ENCODE measurements around the gene TMEM213.

Gene TMEM213

DNA sequence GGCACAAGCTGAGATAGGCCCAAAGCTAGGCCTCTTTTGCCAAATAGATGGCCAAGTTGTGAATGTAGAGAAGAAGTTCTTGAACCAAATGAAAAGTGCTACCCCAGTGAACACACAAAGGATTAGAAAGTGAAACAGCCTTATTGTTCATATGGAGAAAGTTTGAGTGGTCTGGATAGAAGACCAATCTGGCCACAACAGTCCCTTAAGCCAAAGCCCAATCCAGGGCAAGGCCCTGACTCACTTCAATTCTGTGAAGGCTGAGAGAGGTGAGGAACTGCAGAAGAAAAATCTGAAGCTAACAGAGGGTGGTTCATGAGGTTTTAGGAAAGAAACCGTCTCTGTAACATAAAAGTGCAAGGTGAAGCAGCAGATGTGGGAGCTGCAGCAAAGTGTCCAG, 18.9 kb downstream of the TMEM213 start:
- CTCF ChIA-PET: no interaction called here
- DNase-seq (ENCODE audit: extremely low spot score): no peak
- TF ChIP-seq FOXA1 (IDR thresholded peaks at IDR 0.05): no peak
- TF ChIP-seq ELF4 (IDR thresholded peaks at IDR 0.05): no peak
- TF ChIP-seq FOXK2 (IDR thresholded peaks at IDR 0.05): no peak
- no peak for TF ChIP-seq ARNT (IDR thresholded peaks at IDR 0.05)
- TF ChIP-seq HDGF (IDR thresholded peaks at IDR 0.05; ENCODE audit: borderline replicate concordance): no peak
- TF ChIP-seq CTBP1 (IDR thresholded peaks at IDR 0.05; ENCODE audit: borderline replicate concordance): no peak
- TF ChIP-seq NFRKB (IDR thresholded peaks at IDR 0.05): no peak
- TF ChIP-seq L3MBTL2 (conservative IDR thresholded peaks at IDR 0.05): no peak
- TF ChIP-seq ZNF384 (IDR thresholded peaks at IDR 0.05): no peak
- POLR2A ChIA-PET: no interaction called here

GRCh38 chr7:138819625-138820024, 21.8 kb downstream of the TMEM213 start:
- TF ChIP-seq, protein P1, sequence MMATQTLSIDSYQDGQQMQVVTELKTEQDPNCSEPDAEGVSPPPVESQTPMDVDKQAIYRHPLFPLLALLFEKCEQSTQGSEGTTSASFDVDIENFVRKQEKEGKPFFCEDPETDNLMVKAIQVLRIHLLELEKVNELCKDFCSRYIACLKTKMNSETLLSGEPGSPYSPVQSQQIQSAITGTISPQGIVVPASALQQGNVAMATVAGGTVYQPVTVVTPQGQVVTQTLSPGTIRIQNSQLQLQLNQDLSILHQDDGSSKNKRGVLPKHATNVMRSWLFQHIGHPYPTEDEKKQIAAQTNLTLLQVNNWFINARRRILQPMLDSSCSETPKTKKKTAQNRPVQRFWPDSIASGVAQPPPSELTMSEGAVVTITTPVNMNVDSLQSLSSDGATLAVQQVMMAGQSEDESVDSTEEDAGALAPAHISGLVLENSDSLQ (IDR thresholded peaks at IDR 0.05): 0 out of 2 replicates have a peak, but pooled peaks have one; percentile 35
- TF ChIP-seq FOXK2 (IDR thresholded peaks at IDR 0.05): no peak
- ChIA-PET CTCF (no interaction called here), POLR2A (no interaction called here)
- DNase-seq (ENCODE audit: extremely low spot score): no peak

GRCh38 chr7:138821912-138822311, 24.1 kb downstream of the TMEM213 start:
- ChIA-PET CTCF (no interaction called here), POLR2A (no interaction called here)

GRCh38 chr7:138822867-138823535, 25.2 kb downstream of the TMEM213 start:
- ChIA-PET CTCF (no interaction called here), POLR2A (no interaction called here)
- no peak for TF ChIP-seq FOXK2 (IDR thresholded peaks at IDR 0.05)
- no peak for TF ChIP-seq ZNF384 (IDR thresholded peaks at IDR 0.05)
- no peak for TF ChIP-seq L3MBTL2 (conservative IDR thresholded peaks at IDR 0.05)
- TF ChIP-seq, protein P1 (IDR thresholded peaks at IDR 0.05): no peak
- TF ChIP-seq NFRKB (IDR thresholded peaks at IDR 0.05): no peak
- TF ChIP-seq FOXM1 (IDR thresholded peaks at IDR 0.05; ENCODE audit: borderline replicate concordance): no peak
- no peak for TF ChIP-seq LEF1 (IDR thresholded peaks at IDR 0.05; ENCODE audit: borderline replicate concordance)
- TF ChIP-seq TARDBP (IDR thresholded peaks at IDR 0.05): no peak
- no peak for DNase-seq (ENCODE audit: extremely low spot score)

More at GRCh38 chr7:138821912-138822311, 24.1 kb downstream of the TMEM213 start:
- no peak for DNase-seq (ENCODE audit: extremely low spot score)
- no peak for TF ChIP-seq ARNT (IDR thresholded peaks at IDR 0.05)
- TF ChIP-seq SP1 (IDR thresholded peaks at IDR 0.05): no peak
- no peak for TF ChIP-seq LEF1 (IDR thresholded peaks at IDR 0.05; ENCODE audit: borderline replicate concordance)
- no peak for TF ChIP-seq BHLHE40 (IDR thresholded peaks at IDR 0.05; ENCODE audit: borderline replicate concordance)
- no peak for TF ChIP-seq ELF4 (IDR thresholded peaks at IDR 0.05)
- TF ChIP-seq NFRKB (IDR thresholded peaks at IDR 0.05): no peak
- TF ChIP-seq SUZ12 (IDR thresholded peaks at IDR 0.05): no peak

DNA sequence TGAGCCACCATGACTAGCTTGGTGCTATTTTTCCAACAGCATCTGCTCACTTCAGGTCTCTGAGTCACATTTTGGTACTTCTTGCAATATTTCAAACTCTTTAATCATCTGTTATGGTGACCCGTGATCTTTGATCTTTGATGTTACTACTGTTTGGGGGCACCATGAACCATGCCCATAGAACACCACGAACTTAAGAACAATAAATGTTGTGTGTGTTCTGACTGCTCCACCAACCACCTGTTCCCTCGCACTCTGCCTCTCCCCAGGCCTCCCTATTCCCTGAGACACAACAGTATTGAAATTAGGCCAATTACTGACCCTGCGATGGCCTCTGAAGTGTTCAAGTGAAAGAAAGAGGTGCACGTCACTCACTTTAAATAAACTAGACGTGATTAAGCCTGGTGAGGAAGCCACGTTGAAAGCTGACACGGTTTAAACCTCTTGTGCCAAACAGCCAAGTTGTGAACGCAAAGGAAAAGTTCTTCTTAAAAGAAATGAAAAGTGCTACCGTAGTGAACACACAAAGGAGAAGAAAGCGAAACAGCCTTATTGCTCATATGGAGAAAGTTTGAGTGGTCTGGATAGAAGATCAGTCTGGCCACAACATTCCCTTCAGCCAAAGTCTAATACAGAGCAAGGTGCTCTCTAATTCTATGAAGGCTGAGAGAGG, 27.4 kb downstream of the TMEM213 start:
- POLR2A ChIA-PET: no interaction called here
- no peak for TF ChIP-seq FOXK2 (IDR thresholded peaks at IDR 0.05)
- no peak for TF ChIP-seq SP1 (IDR thresholded peaks at IDR 0.05)
- TF ChIP-seq FOXA1 (IDR thresholded peaks at IDR 0.05): no peak
- TF ChIP-seq LEF1 (IDR thresholded peaks at IDR 0.05; ENCODE audit: borderline replicate concordance): no peak
- no peak for TF ChIP-seq TARDBP (IDR thresholded peaks at IDR 0.05)
- TF ChIP-seq ZNF384 (IDR thresholded peaks at IDR 0.05): no peak
- no peak for TF ChIP-seq HDGF (IDR thresholded peaks at IDR 0.05; ENCODE audit: borderline replicate concordance)
- TF ChIP-seq, protein P1 (IDR thresholded peaks at IDR 0.05): no peak
- TF ChIP-seq CTBP1 (IDR thresholded peaks at IDR 0.05; ENCODE audit: borderline replicate concordance): no peak
- no peak for TF ChIP-seq NFRKB (IDR thresholded peaks at IDR 0.05)
- TF ChIP-seq ELF4 (IDR thresholded peaks at IDR 0.05): no peak
- no peak for TF ChIP-seq ARNT (IDR thresholded peaks at IDR 0.05)
- TF ChIP-seq FOXM1 (IDR thresholded peaks at IDR 0.05; ENCODE audit: borderline replicate concordance): no peak
- no peak for TF ChIP-seq SUZ12 (IDR thresholded peaks at IDR 0.05)
- no peak for TF ChIP-seq BHLHE40 (IDR thresholded peaks at IDR 0.05; ENCODE audit: borderline replicate concordance)
- TF ChIP-seq L3MBTL2 (conservative IDR thresholded peaks at IDR 0.05): no peak
- CTCF ChIA-PET: no interaction called here
- DNase-seq (ENCODE audit: extremely low spot score): no peak

DNA sequence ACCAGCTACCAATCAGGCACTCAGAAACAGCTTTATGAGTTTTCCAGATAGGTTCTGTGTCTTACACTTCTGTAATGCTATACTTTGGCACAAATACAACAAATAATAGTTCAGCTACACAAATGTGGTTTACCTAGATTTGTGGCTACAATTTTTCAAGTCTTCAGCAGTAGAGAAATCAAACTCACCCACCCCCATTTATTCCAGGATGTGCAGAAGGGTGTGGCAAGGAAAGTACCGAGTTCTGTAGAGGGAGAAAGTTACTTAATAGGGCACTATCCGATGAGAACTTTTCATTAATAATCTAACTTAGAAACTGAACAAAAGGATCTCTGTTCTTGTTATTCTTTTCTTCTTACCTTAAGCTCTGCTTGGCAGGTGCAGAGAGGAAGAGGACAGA, 30.5 kb downstream of the TMEM213 start:
- ChIA-PET POLR2A (no interaction called here), CTCF (no interaction called here)
- TF ChIP-seq, protein P1 (IDR thresholded peaks at IDR 0.05): no peak
- no peak for TF ChIP-seq FOXM1 (IDR thresholded peaks at IDR 0.05; ENCODE audit: borderline replicate concordance)
- TF ChIP-seq TARDBP (IDR thresholded peaks at IDR 0.05): no peak
- no peak for TF ChIP-seq FOXA1 (IDR thresholded peaks at IDR 0.05)
- no peak for TF ChIP-seq L3MBTL2 (conservative IDR thresholded peaks at IDR 0.05)
- no peak for TF ChIP-seq SP1 (IDR thresholded peaks at IDR 0.05)
- TF ChIP-seq HDGF (IDR thresholded peaks at IDR 0.05; ENCODE audit: borderline replicate concordance): no peak
- TF ChIP-seq ELF4 (IDR thresholded peaks at IDR 0.05): no peak
- TF ChIP-seq BHLHE40 (IDR thresholded peaks at IDR 0.05; ENCODE audit: borderline replicate concordance): no peak
- no peak for TF ChIP-seq ZNF384 (IDR thresholded peaks at IDR 0.05)
- TF ChIP-seq ARNT (IDR thresholded peaks at IDR 0.05): no peak
- TF ChIP-seq SUZ12 (IDR thresholded peaks at IDR 0.05): no peak
- no peak for TF ChIP-seq FOXK2 (IDR thresholded peaks at IDR 0.05)
- TF ChIP-seq CTBP1 (IDR thresholded peaks at IDR 0.05; ENCODE audit: borderline replicate concordance): no peak
- TF ChIP-seq NFRKB (IDR thresholded peaks at IDR 0.05): no peak
- no peak for DNase-seq (ENCODE audit: extremely low spot score)
